ENCODE results near the gene TRIP4.
"Not testable (repeated sequence)": the region's sequence is repeated elsewhere in the genome, so short reads cannot be mapped to it uniquely, and the experiment has no call there.

DNA sequence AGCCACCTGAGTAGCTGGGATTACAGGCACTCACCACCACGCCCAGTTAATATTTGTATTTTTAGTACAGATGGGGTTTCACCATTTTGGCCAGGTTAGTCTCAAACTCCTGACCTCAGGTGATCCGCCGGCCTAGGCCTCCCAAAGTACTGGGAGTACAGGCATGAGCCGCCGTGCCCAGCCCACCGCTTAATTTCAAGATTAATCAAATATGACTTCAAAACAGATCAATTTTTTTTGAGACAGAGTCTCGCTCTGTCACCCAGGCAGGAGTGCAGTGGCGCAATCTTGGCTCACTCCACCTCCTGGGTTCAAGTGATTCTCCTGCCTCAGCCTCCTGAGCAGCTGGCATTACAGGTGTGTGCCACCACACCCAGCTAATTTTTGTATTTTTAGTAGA, 16.3 kb upstream of the TRIP4 start:
- TF ChIP-seq, protein P1, sequence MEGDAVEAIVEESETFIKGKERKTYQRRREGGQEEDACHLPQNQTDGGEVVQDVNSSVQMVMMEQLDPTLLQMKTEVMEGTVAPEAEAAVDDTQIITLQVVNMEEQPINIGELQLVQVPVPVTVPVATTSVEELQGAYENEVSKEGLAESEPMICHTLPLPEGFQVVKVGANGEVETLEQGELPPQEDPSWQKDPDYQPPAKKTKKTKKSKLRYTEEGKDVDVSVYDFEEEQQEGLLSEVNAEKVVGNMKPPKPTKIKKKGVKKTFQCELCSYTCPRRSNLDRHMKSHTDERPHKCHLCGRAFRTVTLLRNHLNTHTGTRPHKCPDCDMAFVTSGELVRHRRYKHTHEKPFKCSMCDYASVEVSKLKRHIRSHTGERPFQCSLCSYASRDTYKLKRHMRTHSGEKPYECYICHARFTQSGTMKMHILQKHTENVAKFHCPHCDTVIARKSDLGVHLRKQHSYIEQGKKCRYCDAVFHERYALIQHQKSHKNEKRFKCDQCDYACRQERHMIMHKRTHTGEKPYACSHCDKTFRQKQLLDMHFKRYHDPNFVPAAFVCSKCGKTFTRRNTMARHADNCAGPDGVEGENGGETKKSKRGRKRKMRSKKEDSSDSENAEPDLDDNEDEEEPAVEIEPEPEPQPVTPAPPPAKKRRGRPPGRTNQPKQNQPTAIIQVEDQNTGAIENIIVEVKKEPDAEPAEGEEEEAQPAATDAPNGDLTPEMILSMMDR (IDR thresholded peaks at IDR 0.05; ENCODE audit: poor library complexity, severe bottlenecking) = not testable (repeated sequence)
- TF ChIP-seq MXI1 (conservative IDR thresholded peaks at IDR 0.05; ENCODE audit: poor library complexity, severe bottlenecking); TAF1 (IDR thresholded peaks at IDR 0.05; ENCODE audit: low read depth); RAD21 (conservative IDR thresholded peaks at IDR 0.05); POLR2AphosphoS5 (IDR thresholded peaks at IDR 0.05); EZH2 (IDR thresholded peaks at IDR 0.05; ENCODE audit: borderline replicate concordance, insufficient read depth, low read length, poor library complexity, severe bottlenecking); EP300 (conservative IDR thresholded peaks at IDR 0.05; ENCODE audit: poor library complexity, severe bottlenecking): not testable (repeated sequence)
- TF ChIP-seq, protein P2, sequence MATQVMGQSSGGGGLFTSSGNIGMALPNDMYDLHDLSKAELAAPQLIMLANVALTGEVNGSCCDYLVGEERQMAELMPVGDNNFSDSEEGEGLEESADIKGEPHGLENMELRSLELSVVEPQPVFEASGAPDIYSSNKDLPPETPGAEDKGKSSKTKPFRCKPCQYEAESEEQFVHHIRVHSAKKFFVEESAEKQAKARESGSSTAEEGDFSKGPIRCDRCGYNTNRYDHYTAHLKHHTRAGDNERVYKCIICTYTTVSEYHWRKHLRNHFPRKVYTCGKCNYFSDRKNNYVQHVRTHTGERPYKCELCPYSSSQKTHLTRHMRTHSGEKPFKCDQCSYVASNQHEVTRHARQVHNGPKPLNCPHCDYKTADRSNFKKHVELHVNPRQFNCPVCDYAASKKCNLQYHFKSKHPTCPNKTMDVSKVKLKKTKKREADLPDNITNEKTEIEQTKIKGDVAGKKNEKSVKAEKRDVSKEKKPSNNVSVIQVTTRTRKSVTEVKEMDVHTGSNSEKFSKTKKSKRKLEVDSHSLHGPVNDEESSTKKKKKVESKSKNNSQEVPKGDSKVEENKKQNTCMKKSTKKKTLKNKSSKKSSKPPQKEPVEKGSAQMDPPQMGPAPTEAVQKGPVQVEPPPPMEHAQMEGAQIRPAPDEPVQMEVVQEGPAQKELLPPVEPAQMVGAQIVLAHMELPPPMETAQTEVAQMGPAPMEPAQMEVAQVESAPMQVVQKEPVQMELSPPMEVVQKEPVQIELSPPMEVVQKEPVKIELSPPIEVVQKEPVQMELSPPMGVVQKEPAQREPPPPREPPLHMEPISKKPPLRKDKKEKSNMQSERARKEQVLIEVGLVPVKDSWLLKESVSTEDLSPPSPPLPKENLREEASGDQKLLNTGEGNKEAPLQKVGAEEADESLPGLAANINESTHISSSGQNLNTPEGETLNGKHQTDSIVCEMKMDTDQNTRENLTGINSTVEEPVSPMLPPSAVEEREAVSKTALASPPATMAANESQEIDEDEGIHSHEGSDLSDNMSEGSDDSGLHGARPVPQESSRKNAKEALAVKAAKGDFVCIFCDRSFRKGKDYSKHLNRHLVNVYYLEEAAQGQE (IDR thresholded peaks at IDR 0.05; ENCODE audit: borderline replicate concordance) = not testable (repeated sequence)
